Measurements from ENCODE around the gene CXCR5. TPM values are rescaled to one million over a fixed set of nuclear protein-coding genes. Genes with fewer than 3 reads are reported as not detected.

CXCR5 gene
- total RNA-seq, 2 donors from 2014 or later, result 0.05 to 0.19 TPM

GRCh38 chr11:118896472-118896913 is 12.8 kb downstream of the CXCR5 start:
- H3K9me3 ChIP-seq, result no peaks in the 10 kb centered on the region
- TF ChIP-seq CTCF (IDR thresholded peaks at IDR 0.05), result no peak
- H3K27ac ChIP-seq, result no peak overlapping the region
- H3K27me3 ChIP-seq, result no peaks in the 10 kb centered on the region
- H3K4me3 ChIP-seq, result no peak overlapping the region
- H3K36me3 ChIP-seq, result peaks cover 4% of the 10 kb centered on the region
- DNase-seq, result no peak
- no peaks in the 10 kb centered on the region for H3K4me1 ChIP-seq
- no peak overlapping the region for H3K9ac ChIP-seq (ENCODE audit: low read depth in 2 of 2, low read length in 2 of 2)
- intact Hi-C loops (cut with DNase I), result loop anchor here (10.0 kb wide), 1 partner anchor 102 kb away; the partner anchor contains the start of gene DDX6

GRCh38 chr11:118896921-118897591 is 13.4 kb downstream of the CXCR5 start:
- Histone ChIP-seq H3K27me3 (no peaks in the 10 kb centered on the region), H3K4me1 (no peaks in the 10 kb centered on the region), H3K9me3 (no peaks in the 10 kb centered on the region), H3K9ac (ENCODE audit: low read depth in 2 of 2, low read length in 2 of 2) (no peak overlapping the region), H3K36me3 (peaks cover 4% of the 10 kb centered on the region), H3K4me3 (no peak overlapping the region), H3K27ac (no peak overlapping the region)
- intact Hi-C loops (cut with DNase I), result loop anchor here (10.0 kb wide), 1 partner anchor 102 kb away; the partner anchor contains the start of gene DDX6
- DNase-seq, result no peak
- no peak for TF ChIP-seq CTCF (IDR thresholded peaks at IDR 0.05)

GRCh38 chr11:118897721-118898310 is 14.1 kb downstream of the CXCR5 start:
- Histone ChIP-seq H3K9me3 (no peaks in the 10 kb centered on the region), H3K27ac (no peak overlapping the region), H3K9ac (ENCODE audit: low read depth in 2 of 2, low read length in 2 of 2) (no peak overlapping the region), H3K4me3 (no peak overlapping the region), H3K4me1 (no peaks in the 10 kb centered on the region), H3K27me3 (no peaks in the 10 kb centered on the region), H3K36me3 (peaks cover 4% of the 10 kb centered on the region)
- TF ChIP-seq CTCF (IDR thresholded peaks at IDR 0.05), result no peak
- intact Hi-C loops (cut with DNase I), result loop anchor here (10.0 kb wide), 1 partner anchor 103 kb away; the partner anchor contains the start of gene DDX6
- DNase-seq, result peak; percentile 19

GRCh38 chr11:118898400-118899295 is 15.0 kb downstream of the CXCR5 start:
- no peaks in the 10 kb centered on the region for H3K27me3 ChIP-seq
- no peak overlapping the region for H3K4me3 ChIP-seq
- H3K27ac ChIP-seq, result no peak overlapping the region
- no peaks in the 10 kb centered on the region for H3K4me1 ChIP-seq
- TF ChIP-seq CTCF (IDR thresholded peaks at IDR 0.05), result no peak
- peaks cover 4% of the 10 kb centered on the region for H3K36me3 ChIP-seq
- no peaks in the 10 kb centered on the region for H3K9me3 ChIP-seq
- H3K9ac ChIP-seq (ENCODE audit: low read depth in 2 of 2, low read length in 2 of 2), result no peak overlapping the region
- intact Hi-C loops (cut with DNase I), result loop anchor here (10.0 kb wide), 1 partner anchor 104 kb away; the partner anchor contains the start of gene DDX6
- DNase-seq, result peak; percentile 18

GRCh38 chr11:118899296-118899688 is 15.6 kb downstream of the CXCR5 start:
- H3K9me3 ChIP-seq, result no peaks in the 10 kb centered on the region
- intact Hi-C loops (cut with DNase I), result loop anchor here (10.0 kb wide), 1 partner anchor 104 kb away; the partner anchor contains the start of gene DDX6
- DNase-seq, result no peak
- no peaks in the 10 kb centered on the region for H3K4me1 ChIP-seq
- H3K4me3 ChIP-seq, result no peak overlapping the region
- TF ChIP-seq CTCF (IDR thresholded peaks at IDR 0.05), result no peak
- H3K9ac ChIP-seq (ENCODE audit: low read depth in 2 of 2, low read length in 2 of 2), result no peak overlapping the region
- H3K36me3 ChIP-seq, result peaks cover 4% of the 10 kb centered on the region
- H3K27me3 ChIP-seq, result no peaks in the 10 kb centered on the region
- no peak overlapping the region for H3K27ac ChIP-seq

Data from colonic mucosa (tissue), 4 donors.